Thoracic aorta (tissue), 2 donors: ENCODE data around the gene GULP1. TPM values are rescaled to one million over a fixed set of nuclear protein-coding genes. Genes with fewer than 3 reads are reported as not detected.

Experiments
- ATAC-seq: fragments of 150-250 bp; one replicate; pipeline ENCODE4 v1.8.0; 2017; ENCODE audit warnings: low read depth; ENCODE audit not compliant: insufficient number of reproducible peaks, low FRiP score
- DNase-seq: peaks from one replicate; pipeline ENCODE4 v3.0.0-alpha.2; 2020; ENCODE audit warnings: low spot score
- H3K27ac ChIP-seq, 2 donors: fragments of 200-600 bp; sonication (generic); 1 replicate in 1 of 2; 2 replicates in 1 of 2; pipeline ENCODE4 v1.5.1; 2016; ENCODE audit warnings: mild to moderate bottlenecking in 2 of 2, moderate library complexity in 2 of 2
- H3K27me3 ChIP-seq: fragments of 200-600 bp; sonication (generic); replicated peaks from 2 replicates; pipeline ENCODE4 v1.6.0; 2016; ENCODE audit warnings: mild to moderate bottlenecking; ENCODE audit not compliant: insufficient read depth
- H3K36me3 ChIP-seq: fragments of 200-600 bp; sonication (generic); one replicate; pipeline ENCODE4 v1.5.1; 2016
- H3K4me1 ChIP-seq, 2 donors: fragments of 200-600 bp; sonication (generic); 1 replicate in 1 of 2; 2 replicates in 1 of 2; pipeline versions ENCODE4 v1.5.1 to v1.6.0; 2016; ENCODE audit warnings: low read depth in 2 of 2, mild to moderate bottlenecking in 1 of 2; ENCODE audit not compliant: control insufficient read depth in 1 of 2
- H3K4me3 ChIP-seq: fragments of 200-600 bp; sonication (generic); 2 replicates; pipeline ENCODE4 v1.5.1; 2016; ENCODE audit warnings: mild to moderate bottlenecking
- H3K9me3 ChIP-seq: fragments of 200-600 bp; sonication (generic); 2 replicates; pipeline ENCODE4 v1.5.1; 2016
- CTCF ChIP-seq: fragments of 200-600 bp; sonication (generic); IDR thresholded peaks from one replicate; pipeline ENCODE4 v1.5.1; 2019; ENCODE audit warnings: antibody characterized with exemption
- total RNA-seq, 2 donors: library from RNA; depleted of rRNA; stranded (reverse); fragments of >200 nt; gene quantifications; one replicate each; pipeline versions ENCODE4 v1.1.0 to v1.2.3, GENCODE V29; 2016

Gene GULP1
- total RNA-seq, 2 donors from 2014 or later, result 64.0 to 80.9 TPM

GRCh38 chr2:188291142-188291616 lies 495 bp upstream of the GULP1 start:
- no peaks in the 10 kb centered on the region for H3K9me3 ChIP-seq
- no peaks in the 10 kb centered on the region for H3K36me3 ChIP-seq
- no peak for TF ChIP-seq CTCF
- peaks cover 7 to 22% of the 10 kb centered on the region in 2 donors for H3K4me1 ChIP-seq
- no peak for DNase-seq
- ATAC-seq, result no peak
- no peaks in the 10 kb centered on the region for H3K27me3 ChIP-seq
- H3K27ac ChIP-seq, result peak overlapping the region; percentile 98 to 100
- H3K4me3 ChIP-seq, result peak overlapping the region; percentile 95

DNA sequence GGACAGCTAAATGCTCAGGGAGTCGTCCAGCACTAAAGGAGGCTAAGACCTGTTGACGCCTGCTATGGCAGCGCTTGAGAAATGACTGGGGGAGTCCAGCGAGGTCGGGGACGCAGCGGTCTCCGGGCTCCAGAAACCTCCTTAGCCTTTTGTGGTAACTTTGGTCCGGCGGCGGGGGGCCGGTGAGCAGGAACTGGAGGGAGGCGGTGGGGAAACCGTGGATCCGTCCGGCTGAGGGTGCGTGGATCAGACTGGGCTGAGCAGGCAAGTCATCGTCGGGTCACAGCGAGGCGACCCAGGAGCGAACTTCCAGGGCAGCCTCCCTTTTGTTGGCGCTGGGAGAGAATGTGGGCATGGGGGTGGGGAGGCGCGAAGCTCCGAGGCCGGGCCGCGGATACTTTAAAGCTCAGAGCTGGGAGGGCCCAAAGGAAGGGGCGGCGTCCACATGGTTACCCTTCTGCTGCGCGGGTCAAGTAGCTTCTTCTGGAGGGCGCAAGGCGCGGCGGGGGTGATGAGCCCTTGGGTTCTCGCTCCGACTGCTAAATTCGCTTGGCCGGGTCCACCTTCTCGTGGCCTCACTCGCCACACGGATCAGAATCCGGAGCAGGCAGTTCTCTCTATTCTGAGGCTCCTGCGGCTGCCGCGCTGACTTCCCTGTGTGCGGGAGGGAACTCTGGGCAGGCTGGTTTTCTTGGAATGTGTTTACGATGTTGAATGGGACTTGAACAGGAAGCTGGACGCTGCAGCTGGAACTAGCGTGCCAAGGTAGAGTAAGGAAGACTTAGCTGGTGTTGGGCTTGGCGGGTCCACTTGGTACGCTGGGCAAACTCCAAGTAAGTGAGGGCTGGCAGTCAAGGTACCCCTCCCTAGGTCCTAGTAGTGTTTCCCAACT lies 920 bp downstream of the GULP1 start:
- Histone ChIP-seq H3K9me3 (no peaks in the 10 kb centered on the region), H3K4me3 (peak overlapping the region; percentile 95), H3K27me3 (no peaks in the 10 kb centered on the region), H3K36me3 (no peaks in the 10 kb centered on the region), H3K27ac (peak overlapping the region; percentile 98 to 100), H3K4me1 (peaks cover 10 to 34% of the 10 kb centered on the region in 2 donors)
- peak; percentile 64 for ATAC-seq
- DNase-seq, result peak; percentile 70
- TF ChIP-seq CTCF, result no peak

DNA sequence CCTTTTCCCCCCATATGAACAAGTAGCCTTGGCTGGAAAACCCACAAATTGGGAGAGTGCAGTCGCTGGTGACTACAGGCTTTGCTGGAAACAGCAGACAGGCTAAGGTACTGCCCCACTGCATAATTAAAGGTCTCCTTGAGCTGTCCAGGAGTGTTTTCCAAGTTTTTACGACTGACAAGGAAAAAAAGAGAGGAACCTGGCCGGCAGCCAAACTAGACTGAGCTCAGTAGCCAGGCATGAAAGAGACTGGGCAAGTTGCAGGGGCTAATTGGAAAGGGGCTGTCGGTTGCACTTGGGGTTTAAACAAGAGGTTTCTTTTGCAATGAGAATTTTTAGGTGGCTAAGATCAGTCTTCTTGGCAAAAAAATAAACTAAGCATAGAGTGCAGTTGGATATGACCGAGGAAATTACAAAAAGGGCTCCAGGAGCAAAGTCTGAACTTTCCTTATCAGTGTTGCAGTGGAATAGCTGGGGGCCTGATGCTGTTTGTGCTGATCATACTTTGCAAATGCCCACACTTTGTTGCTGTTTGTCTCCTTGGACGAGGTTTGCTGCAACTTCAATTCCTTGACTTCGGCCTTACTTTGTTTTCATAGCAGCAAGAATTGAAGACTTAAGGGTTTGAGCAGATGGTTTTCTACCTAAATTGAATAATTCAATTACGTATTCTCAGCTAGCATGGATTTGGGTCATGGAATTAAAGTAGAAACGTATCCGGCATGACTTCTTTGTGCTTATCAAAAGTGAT lies 2.1 kb downstream of the GULP1 start:
- no peaks in the 10 kb centered on the region for H3K36me3 ChIP-seq
- TF ChIP-seq CTCF, result no peak
- H3K27me3 ChIP-seq, result no peaks in the 10 kb centered on the region
- H3K9me3 ChIP-seq, result no peaks in the 10 kb centered on the region
- peak overlapping the region; percentile 98 to 100 for H3K27ac ChIP-seq
- H3K4me1 ChIP-seq, result peaks cover 10 to 34% of the 10 kb centered on the region in 2 donors
- ATAC-seq (no peak), DNase-seq (no peak)
- H3K4me3 ChIP-seq, result peak overlapping the region; percentile 95

DNA sequence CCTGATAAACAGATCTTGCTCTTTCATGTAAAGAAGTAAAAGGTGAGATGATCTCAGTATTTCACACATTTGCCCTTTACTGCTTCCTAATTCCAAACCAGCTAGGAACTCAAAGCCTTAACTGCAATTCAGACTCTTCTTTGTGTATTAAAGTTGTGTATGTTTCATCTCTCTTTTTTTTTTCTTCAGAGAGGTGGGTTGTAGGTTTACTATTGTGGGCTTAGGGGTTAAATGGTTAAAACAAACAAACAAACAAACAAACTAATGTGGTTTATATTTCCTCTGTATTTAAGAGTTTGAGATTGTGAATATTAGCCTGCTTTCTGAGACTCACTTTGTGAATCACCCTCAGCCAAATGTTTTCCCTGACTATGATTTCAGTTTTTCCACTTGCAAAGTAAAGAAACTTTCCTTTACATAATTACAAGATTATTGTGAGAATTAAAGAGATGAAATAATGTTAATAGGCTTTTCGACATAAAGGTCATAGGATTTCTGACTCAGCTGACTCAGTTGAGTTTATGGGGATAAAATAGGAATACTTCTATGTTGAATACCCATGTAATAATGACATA lies 2.8 kb downstream of the GULP1 start:
- DNase-seq (no peak), ATAC-seq (no peak)
- Histone ChIP-seq H3K27ac (peak overlapping the region; percentile 98 to 100), H3K9me3 (no peaks in the 10 kb centered on the region), H3K36me3 (no peaks in the 10 kb centered on the region), H3K4me1 (peaks cover 10 to 31% of the 10 kb centered on the region in 2 donors), H3K27me3 (no peaks in the 10 kb centered on the region), H3K4me3 (peak overlapping the region; percentile 95)
- TF ChIP-seq CTCF, result no peak
